GM12865 (cell line): ENCODE data around the gene TEDC2.
A peak's percentile ranks its signal among the peaks of the same experiment; 100 is the strongest.

Experiments used
- DNase-seq: peaks from one replicate; pipeline ENCODE4 v3.0.0; 2010; ENCODE audit warnings: low read depth
- H3K4me3 ChIP-seq: 2 replicates; pipeline ENCODE4 v1.5.1; 2011; ENCODE audit warnings: mild to moderate bottlenecking, low read depth, low read length, control low read depth
- CTCF ChIP-seq: IDR thresholded peaks from 2 replicates; pipeline ENCODE4 v1.5.1; 2011; ENCODE audit warnings: low read length, control low read depth, low read depth, inconsistent platforms; ENCODE audit not compliant: insufficient read depth; ENCODE audit errors: missing control alignments

Gene TEDC2

GRCh38 chr16:2511128-2511800, 51.4 kb downstream of the TEDC2 start:
- DNase-seq = no peak
- no peak overlapping the region for H3K4me3 ChIP-seq
- TF ChIP-seq CTCF = no peak

GRCh38 chr16:2511996-2512734, 52.3 kb downstream of the TEDC2 start:
- TF ChIP-seq CTCF = no peak
- no peak overlapping the region for H3K4me3 ChIP-seq
- DNase-seq = no peak

- DNase-seq = no peak
- TF ChIP-seq CTCF = peak; percentile 18
- H3K4me3 ChIP-seq = peak overlapping the region; percentile 95
Measured at GRCh38 chr16:2512735-2513404, 53.0 kb downstream of the TEDC2 start.

GRCh38 chr16:2513405-2514332, 53.8 kb downstream of the TEDC2 start, which contains the start of gene ATP6V0C:
ATP6V0C (plus strand) TSS chr16:2513952; CDS start chr16:2514104, 152 bp downstream.
- H3K4me3 ChIP-seq = peak within 1 kb of the TSS; percentile 95
- peak; percentile 95 for DNase-seq
- TF ChIP-seq CTCF = no peak
